ENCODE measurements around the gene SOX3.

The SOX3 gene

GRCh38 chrX:140492066-140492994, 12.5 kb downstream of the SOX3 start:
- DNase-seq, result no peak

DNA sequence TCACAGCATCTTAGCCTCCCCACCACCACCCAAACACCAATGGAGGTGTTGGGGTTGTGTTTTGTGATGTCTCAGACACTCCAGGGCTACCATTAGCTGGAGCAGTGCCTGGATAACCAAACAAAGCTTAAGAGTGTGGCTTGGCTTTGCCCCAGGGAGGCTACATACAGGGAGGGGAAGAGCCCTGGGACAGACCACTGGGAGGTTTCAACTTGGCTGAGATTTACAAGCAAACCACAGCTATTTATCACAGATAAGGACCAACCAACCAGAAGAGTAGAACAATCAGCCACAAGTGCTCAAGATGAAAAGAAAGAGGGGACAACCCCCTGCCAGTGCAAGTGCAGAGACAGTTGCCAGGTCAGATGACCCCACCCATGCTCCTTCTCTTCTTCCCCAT, 24.1 kb downstream of the SOX3 start:
- no peak for DNase-seq

GRCh38 chrX:140477987-140478386, 26.9 kb downstream of the SOX3 start:
- no peak for DNase-seq

GRCh38 chrX:140475025-140475424, 29.8 kb downstream of the SOX3 start:
- no peak for DNase-seq

- no peak for DNase-seq
Observed at GRCh38 chrX:140467211-140467610, 37.7 kb downstream of the SOX3 start.
